Measurements from ENCODE around the gene SLC16A14. TPM values are rescaled to one million over a fixed set of nuclear protein-coding genes. Genes with fewer than 3 reads are reported as not detected.
"Not testable (repeated sequence)": the region's sequence is repeated elsewhere in the genome, so short reads cannot be mapped to it uniquely, and the experiment has no call there.

SLC16A14 gene, protein sequence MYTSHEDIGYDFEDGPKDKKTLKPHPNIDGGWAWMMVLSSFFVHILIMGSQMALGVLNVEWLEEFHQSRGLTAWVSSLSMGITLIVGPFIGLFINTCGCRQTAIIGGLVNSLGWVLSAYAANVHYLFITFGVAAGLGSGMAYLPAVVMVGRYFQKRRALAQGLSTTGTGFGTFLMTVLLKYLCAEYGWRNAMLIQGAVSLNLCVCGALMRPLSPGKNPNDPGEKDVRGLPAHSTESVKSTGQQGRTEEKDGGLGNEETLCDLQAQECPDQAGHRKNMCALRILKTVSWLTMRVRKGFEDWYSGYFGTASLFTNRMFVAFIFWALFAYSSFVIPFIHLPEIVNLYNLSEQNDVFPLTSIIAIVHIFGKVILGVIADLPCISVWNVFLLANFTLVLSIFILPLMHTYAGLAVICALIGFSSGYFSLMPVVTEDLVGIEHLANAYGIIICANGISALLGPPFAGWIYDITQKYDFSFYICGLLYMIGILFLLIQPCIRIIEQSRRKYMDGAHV
- not detected for total RNA-seq

DNA sequence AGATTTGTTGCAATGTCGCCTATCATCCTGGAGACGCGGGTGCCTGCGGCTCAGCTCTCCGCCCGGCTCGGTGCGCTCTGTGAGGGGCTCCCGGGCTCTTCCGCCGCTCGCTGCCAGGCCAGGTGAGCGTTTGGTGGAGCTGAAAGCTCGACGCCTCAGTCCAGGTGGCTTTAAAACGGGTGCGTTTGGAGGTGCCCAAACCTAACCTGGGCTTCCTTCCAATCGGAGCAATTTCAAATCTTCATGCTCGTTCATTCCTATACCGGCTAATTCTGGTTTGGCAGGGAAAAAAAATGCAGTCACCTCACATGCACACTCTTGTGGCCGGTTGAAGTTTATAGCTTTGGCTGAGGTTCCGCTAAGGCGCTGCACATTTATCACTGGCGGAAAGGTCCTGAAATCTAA, at the start of gene SLC16A14:
SLC16A14 (minus strand) TSS at position 274 of the 405 bp plus-strand sequence. CDS start 9,572 bp downstream, outside the sequence.
- no peak for DNase-seq

DNA sequence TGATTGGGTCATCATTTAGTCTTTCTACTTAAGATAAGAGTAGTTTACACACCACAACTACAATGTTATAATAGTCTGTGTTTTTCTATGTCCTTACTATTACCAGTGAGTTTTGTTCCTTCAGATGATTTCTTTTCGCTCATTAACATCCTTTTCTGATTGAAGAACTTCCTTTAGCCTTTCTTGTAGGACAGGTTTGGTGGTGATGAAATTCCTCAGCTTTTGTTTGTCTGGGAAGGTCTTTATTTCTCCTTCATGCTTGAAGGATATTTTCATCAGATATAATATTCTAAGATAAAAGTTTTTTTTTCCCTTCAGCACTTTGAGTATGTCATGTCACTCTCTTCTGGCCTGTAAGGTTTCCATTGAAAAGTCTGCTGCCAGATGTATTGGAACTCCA, 38.0 kb upstream of the SLC16A14 start:
- no peak for DNase-seq

DNA sequence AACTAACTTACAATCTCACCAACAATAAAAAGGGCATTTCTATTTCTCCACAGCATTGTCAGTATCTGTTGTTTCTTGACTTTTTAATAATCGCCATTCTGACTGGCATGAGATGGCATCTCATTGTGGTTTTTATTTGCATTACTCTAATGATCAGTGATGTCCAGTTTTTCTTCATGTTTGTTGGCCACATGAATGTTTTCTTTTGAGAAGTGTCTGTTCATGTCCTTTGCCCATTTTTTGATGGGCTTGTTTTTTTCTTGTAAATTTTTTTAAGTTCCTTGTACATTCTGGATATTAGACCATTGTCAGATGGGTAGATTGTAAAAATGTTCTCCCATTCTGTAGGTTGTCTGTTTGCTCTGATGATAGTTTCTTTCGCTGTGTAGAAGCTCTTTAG, 33.2 kb upstream of the SLC16A14 start:
- not testable (repeated sequence) for DNase-seq

DNA sequence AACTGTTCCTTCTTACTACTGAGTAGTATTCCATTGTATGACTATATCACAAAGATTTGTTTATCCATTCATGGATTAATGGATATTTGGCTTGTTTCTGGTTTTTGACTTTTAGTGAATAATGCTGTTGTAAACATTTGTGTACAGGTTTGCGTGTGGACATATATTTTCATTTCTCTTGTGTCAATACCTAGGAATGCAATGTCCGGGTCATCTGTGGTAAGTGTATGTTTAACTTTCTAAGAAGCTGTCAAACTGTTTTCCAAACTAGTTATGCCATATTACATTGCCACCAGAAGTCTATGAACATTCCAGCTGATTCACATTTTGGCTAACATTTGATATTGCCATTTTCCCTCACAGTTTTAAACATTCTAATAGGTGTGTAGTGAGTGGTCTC, 29.1 kb upstream of the SLC16A14 start:
- DNase-seq, result no peak

DNA sequence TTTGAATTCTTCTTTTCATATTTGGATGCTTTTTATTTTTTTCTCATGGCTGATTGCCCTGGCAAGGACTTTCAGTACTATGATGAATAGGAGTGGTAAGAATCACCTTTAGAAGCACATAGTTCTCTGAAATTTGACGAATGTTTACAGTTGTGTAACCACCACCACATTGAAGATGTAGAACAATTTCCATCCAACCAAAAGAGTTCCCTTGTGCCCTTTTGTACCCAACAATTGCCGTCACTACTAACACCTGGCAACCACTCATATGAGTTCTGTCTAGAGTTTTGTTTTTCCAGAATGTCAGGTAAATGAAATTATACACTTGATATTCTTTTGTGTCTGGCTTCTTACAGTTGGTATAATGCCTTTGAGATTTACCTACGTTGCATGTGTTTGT, 28.7 kb upstream of the SLC16A14 start:
- no peak for DNase-seq

DNA sequence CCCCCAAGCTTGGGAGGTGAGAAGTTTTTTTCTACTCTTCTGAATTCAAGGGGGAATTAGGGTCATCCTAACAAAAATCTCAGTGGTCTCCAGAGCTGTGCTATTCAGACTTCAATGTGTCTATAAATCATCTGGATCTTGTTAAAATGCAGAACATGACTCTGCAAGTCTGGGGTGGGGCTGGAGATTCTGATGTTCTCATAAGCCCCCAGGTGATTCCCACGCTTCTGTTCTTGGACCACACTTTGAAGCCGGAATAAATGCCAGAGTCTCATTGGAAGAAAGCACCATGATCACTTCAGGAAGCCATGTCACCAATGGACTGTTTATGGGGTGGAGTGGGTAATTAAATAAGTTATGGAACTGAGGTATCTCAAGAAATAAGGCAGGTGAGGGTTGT, 22.2 kb upstream of the SLC16A14 start:
- no peak for DNase-seq

DNA sequence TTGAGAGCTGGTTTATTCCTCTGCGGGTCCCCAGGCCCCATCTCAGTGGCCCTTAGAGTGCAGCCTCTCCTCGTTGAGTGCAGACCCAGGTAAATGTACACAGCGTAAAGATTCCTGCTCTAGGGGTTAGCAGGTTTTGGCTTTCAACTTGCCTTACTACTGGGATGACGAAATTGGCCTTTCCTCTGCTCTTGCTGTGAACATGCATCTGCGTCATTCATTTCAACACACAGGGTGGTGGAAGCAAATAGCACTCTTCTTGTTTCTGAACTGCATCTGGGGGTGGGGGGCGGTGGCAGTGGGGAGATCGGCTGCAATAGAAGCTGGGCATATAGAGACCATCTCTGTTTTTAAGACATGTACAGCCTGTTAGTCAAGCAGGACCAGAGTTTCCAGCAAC, 16.5 kb upstream of the SLC16A14 start:
- no peak for DNase-seq

DNA sequence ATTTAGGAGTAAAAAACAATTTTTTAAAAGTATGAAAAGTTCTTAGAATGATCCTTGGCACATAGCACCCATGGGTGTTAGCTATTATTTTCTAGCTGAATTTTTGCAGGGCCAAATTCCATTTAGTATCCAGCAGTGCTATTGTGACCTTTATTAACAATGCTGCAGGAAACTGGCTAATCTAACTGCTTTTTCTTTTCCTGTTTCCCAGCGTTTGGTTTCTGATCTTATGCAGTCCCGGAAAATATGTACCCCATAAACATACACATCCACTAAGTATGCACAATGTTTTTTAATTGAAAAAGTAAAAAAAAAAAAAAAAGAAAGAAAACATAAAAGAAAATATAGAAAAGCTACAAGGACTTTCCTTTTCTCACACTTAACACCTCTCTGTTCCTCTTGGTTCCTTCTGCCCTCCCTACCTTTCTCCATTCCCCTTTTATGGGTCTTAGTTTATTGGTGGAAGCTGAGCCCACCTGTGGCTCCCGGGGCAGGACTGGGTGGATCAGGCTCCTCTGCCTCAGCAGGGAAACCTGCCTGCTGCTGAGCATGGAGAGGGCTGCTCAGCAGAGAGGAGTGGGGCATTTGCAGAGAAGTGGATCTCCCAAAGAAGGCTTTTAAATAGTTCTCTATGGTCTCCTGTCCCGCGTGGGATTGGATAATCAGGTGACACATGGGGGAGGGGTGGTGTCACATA, 9.3 kb upstream of the SLC16A14 start:
- DNase-seq, result no peak

DNA sequence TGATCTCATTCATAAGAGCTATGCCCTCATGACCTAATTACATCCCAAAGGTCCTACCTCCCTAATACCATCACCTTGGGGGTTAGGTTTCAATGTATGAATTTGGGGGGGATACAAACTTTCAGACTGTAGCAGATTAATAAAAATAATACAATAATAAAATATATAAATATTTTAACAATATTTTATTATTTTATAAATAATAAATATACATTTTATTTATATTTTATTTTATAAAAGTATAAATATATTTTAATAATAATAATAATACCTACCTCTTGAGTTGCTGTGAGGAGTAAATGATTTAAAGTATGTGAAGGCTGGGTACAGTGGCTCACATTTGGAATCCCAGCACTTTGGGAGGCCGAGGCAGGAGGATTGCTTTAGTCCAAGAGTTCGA, 8.1 kb upstream of the SLC16A14 start:
- DNase-seq, result no peak

DNA sequence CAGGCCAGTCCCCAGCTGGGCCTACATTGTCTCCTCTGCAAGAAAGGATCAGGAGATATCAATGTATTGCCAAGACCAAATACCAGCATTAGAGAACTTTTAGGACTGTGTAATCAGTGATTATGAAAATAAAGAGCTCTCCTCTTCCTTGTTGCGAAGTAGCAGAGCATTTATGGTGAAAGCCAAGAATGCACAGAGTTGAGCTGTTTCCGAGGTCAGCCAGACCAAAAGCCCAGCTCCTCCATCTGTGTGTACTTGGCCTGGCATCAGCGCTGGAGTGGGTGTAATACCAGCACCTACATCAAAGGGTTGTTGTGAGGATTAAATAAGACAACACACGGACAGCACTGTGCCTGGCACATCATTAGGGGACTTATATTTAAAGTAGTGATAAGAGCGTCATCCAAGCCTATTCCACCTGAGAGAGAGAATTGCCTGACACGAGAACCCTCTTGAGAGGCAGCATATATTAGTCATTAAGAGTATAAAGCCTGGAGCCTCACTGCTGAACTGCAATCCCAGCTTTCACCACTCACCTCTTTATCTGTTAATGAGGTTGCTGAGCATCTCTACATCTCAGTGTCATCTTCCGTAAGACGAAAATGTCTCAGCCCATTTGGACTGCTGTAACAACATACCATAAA, 7.4 kb upstream of the SLC16A14 start:
- DNase-seq, result no peak

DNA sequence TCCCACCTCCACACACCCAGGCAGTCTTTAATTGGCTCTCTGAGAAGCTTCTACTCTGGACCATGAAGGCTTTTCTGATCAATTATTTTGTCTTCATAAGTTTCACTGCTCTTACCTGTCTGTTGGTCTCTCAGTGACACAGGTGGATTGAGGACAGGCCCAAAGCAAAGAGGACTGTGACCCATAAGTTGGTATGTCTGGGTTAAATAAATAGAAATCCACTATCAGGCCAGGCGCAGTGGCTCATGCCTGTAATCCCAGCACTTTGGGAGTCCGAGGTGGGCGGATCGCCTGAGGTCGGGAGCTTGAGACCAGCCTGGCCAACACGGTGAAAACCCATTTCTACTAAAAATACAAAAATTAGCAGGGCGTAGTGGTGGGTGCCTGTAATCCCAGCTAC, 2.7 kb upstream of the SLC16A14 start:
- DNase-seq, result no peak

DNA sequence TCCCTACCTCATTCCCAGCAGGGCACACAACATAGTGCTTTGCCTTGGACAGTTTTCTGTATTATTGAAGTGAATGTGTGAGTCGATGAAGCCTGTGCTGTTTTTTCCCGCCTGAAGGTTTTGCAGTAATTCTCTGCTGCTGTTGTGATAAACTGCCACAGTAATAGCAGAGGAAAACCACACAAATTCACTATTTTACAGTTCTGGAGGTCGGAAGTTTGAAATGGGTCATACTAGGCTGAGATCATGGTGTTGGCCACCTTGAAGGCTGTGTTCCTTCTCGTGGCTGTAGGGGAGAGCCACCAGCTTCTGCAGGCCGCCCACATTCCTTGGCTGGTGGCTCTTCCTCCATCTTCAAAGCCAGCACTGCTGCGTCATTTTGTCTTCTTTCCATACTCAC, 678 bp upstream of the SLC16A14 start:
- DNase-seq, result no peak

DNA sequence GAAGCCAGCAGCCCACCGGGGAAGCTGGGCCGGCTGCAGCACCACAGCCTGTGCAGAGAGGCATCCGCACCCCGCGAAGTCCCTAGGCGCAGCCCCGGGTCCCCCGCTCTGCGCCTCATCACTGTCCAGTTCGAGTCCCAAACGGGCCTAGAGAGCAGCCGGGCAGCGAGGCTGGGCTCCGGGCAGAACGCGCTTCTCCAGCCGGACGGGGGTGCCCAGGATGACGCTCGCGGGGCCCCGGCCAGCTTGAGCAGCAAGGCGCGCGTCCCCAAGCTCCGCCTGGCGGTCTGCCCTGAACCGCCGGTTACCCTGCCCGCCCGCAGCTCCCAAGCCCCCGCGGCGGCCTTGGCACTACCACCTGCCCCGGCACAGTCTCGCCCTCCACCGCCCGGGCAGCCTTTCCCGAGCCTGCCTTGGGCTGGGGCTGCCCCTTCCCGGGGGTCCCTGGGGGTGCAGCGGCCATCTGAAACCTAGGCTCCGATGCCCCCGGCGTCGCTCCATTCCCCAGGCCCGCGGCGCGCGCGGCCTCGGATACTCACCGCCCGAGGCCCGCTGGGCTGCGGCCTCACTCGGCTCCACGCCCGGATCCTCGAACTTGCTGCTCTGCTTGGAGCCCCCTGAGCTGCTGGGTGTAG, 591 bp downstream of the SLC16A14 start:
- no peak for DNase-seq

DNA sequence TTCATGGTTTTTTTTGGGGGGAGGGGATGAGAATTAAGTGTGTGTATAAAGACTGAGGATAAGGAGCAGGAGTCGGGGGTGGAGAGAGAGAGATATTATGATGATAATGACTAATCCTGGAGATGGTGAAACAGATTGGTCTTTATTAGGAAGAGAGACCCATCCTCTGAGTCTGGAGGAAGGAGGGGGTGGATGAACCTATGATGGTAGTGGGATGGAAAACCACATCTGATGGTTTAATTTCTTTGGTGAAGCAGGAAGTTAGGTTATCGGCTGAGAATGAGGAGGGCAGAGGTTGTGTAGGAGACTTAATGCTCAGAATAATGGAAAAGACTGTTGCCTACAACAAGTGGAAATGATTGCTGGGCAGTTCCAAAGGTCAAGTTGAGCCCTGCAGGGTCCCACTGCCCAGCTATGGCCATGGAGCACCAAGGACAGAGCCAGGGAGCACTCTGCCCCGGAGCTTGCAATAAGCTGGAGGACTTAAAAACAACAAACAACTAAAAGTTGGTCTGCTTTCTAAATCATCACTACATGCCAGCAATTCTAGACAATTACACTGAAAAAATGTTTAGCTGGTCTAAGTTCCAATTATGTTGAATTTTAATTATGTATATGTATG, 7.9 kb downstream of the SLC16A14 start:
- DNase-seq, result no peak

DNA sequence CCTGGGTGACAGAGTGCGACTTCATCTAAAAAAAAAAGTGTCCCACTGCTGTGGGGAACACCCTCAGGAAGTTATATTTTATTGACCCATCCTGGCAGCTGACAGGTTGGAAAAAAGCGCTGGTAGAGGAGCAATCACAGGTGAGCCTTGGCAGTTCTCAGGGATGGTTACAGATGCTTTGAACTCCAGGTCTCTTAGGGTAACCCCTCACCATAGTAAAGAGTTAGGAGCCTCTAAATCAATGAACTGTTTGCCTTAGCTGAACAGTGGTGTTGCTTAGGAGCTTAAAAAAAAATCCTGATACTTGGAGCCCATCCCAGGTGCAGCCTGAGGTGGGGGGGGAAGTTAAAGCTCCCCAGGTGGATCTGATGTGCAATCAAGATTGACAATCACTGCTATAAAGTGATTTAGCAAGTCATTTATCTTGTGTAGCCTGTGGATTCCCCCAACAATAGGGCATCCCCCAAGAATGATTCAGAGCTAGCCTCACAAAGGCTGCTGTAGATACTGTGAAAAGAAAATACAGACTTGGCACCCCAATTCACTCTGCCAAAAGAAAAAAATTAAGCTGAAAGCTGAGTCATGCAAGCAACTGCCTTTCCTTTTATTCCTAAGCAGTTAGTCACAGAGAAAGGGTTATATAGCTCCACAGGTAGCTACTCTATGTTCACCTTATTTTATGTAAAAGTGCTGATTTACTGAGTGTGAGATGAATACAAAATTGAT, 14.8 kb downstream of the SLC16A14 start:
- no peak for DNase-seq

DNA sequence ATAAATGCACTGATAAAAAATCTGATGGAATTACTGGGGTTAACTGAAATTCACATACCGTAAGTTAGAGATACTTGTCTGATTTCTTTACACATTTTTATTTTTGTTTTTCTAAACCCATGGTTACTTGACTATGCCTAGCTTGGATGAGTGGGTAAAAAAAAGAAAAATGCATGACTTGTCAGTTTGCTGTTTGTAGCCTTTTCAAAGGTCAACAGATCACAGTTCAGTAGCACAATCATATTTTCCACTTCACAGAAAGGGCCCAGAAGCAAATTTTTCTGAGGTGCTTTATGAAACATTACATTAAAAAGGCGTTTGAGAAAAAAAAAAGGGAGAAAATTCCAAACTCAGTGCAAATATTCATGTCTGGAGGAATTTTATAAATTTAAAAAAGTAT, 16.4 kb downstream of the SLC16A14 start:
- DNase-seq, result no peak

DNA sequence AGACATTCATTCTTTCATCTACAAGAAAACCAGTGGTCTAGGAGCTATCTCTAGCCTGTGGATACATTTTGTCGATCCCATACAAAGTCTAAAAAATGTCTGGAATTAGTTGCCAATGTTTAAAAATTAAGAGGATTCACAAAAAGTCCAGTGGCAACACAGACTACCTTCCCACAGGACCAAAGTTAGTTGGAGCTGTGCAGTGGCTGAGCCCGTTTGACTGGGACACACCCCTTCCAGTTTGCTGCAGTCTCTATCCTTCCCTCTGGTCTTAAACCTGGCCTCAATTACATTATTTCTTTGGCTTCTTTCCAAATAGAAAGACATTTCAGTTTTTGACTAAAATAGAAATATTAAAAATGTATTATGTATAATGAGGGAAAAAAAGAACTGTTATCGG, 18.6 kb downstream of the SLC16A14 start:
- DNase-seq, result no peak

DNA sequence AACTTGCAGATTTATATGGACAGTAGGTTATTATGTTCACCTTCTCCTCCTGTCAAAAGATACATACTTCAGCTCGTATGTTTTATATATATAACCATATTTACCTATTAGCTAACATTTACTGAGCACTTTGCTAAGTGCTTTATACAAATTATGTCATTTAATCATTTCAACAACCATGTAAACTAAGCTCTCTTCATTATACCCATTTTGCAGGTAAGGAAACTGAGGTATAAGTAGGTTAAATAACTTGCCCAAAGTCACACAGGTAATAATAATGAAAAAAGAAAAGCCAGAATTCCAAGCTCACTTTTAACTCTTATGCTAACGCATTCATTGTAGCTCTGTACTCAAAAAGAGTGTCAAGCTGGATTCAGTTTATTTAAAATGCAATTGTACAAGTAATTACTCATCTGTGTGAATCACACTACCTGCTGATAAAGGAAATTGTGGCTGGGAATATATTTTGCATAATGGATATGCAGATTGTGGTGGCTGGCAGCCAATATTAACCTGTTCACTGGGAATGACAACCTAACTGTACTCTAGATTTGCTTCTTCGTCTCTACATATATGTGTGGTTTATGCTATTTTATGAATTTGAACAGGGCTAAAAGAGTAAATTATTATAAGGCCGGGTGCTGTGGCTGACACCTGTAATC, 20.6 kb downstream of the SLC16A14 start:
- DNase-seq, result no peak

DNA sequence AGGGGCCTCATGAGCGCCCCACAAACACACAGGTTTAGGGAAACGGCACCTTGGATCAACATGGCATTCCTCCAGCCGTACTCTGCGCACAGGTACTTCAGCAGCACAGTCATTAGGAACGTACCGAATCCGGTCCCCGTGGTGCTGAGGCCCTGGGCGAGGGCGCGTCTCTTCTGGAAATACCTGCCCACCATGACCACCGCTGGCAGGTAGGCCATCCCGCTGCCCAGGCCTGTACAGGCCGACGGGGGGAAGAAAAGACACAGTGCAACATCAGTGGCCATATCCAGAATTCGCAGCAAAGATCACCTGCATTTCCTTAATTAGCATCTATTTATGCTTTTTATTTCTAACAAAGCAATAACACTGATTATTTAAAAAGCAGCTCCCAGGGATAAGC, 22.2 kb downstream of the SLC16A14 start:
- no peak for DNase-seq

DNA sequence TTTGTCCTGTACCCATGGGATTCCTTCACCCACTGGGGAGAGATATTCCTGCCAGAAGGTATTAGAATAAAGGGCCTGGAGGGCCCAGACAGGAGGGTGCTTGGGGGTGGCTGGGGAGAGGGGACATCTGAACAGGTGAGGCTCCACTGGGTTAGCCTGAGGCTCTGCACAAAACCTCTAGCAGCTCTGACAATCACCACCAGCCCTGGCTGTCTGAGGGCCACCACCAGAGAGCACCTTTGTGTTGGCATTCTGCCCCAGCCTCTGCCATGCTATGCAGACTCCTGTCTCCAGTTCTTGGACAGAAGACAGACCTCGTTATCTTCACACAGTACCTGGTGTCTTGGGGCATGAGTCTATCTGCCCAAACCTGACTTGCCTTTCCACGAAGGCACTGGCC, 25.3 kb downstream of the SLC16A14 start:
- no peak for DNase-seq

DNA sequence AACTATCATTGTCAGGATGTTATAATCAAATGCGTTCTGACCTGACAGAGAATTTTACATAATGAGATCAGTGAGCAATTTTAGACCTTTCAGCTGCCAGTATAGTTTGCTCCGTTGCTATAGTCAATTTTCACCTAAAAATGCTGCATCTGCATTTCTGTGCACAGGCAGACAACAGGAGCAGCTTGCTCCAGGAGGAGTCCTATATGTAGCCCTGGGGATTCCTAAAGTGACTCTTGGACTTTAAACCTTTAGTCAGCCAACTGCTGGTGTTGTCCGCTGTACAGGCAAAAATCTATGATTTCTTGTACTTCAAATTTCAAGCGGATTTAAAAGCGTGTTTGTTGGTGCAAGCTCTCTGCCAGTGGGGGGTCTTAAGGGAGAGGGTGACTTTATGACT, 25.7 kb downstream of the SLC16A14 start:
- DNase-seq, result no peak

Data from effector CD4-positive, alpha-beta T cell (primary cell).